22Rv1 (cell line): Measurements from ENCODE around the gene PLAC1.

Experiments
- H3K27ac ChIP-seq: fragments of 450-650 bp; 2 replicates; pipeline ENCODE4 v1.5.1; 2017
- ZFX ChIP-seq: fragments of 450-650 bp; IDR thresholded peaks from 2 replicates; pipeline ENCODE4 v1.6.1; 2017; ENCODE audit warnings: antibody characterized with exemption, borderline replicate concordance
- TF ChIP-seq, protein P1 (sequence below): fragments of 450-650 bp; IDR thresholded peaks from 2 replicates; pipeline ENCODE4 v1.5.1; 2017; ENCODE audit warnings: mild to moderate bottlenecking

The PLAC1 gene

DNA sequence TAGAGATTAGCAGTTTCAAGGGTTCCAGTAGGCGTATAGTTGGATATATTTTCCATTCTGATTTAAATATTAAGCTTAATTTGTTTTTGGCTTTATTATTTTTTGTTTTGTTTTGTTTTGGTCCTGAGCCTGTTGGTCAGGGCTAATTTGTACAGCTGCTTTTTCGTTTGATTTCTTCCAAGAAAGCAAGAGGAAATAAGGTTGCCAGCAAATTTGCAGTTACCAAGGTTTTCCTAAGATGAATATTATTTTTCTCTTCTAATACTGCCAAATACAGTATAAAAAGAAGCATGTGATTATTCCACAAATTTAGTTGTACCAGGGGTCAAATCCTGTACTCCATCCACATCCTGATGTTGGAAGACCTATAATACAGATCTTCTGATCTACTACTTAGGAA is 24.9 kb downstream of the PLAC1 start:
- TF ChIP-seq ZFX = no peak
- TF ChIP-seq, protein P1, sequence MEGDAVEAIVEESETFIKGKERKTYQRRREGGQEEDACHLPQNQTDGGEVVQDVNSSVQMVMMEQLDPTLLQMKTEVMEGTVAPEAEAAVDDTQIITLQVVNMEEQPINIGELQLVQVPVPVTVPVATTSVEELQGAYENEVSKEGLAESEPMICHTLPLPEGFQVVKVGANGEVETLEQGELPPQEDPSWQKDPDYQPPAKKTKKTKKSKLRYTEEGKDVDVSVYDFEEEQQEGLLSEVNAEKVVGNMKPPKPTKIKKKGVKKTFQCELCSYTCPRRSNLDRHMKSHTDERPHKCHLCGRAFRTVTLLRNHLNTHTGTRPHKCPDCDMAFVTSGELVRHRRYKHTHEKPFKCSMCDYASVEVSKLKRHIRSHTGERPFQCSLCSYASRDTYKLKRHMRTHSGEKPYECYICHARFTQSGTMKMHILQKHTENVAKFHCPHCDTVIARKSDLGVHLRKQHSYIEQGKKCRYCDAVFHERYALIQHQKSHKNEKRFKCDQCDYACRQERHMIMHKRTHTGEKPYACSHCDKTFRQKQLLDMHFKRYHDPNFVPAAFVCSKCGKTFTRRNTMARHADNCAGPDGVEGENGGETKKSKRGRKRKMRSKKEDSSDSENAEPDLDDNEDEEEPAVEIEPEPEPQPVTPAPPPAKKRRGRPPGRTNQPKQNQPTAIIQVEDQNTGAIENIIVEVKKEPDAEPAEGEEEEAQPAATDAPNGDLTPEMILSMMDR = no peak
- no peak overlapping the region for H3K27ac ChIP-seq

DNA sequence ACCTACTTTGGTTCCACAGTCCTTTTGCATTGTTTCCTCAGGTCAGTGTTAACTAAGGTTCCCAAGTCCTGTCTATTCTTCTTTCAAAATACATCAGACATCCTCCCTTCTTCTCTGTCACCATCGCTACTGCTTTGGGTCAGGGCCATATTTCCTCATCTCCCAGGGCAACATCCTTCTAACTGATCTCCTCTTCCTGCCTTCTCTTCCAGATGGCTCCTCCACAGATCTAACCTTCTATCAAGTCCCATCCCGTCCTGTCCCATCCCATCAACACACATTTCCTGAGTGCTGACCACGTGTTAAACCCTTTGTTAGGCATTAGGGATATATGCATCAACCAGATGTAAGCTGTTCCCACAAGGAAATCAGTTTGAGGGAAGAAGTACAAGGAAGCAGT is 25.9 kb downstream of the PLAC1 start:
- TF ChIP-seq, protein P1 = no peak
- TF ChIP-seq ZFX = no peak
- H3K27ac ChIP-seq = no peak overlapping the region

DNA sequence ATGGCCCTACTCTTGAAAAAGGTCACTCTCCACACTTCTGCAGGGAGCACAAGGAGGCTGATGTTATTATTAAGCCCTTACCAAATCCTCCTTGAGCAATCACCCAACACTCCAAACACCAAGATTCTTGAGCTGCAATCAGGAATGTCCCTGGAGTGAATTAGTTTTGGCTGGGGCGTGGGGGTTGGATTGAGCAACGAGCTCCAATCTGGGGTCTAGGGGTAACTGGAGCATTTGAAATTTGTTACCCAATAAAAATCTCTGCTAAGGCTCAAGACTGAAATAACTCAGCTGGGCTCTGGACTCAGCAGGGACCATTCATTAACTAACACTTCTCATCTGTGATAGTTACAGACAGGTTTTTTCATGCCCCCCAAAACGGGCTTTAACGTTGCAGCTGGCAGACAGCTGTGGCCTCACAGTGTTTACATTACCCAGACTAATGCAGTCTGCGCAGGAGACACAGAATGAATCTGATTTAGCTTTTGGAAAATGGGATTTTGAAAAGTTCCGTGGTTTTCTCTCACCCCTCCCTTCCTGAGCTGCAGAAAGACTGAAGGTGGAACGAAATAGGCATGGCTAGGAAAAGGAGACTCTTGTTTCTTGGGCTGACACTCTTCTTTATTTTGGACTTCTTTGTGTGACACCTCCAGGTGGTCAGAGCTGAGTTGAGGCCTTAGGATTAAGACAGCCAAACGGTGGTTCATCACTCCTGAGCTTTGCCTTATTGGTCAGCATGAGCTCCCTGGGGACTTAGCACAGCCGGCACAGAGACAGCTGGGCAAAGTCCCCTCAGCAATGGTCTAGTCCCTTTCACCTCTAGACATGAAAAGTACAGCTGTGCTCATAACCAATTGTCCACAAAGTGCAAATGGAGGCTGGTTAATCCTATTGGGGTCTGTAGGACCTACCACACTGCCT is 26.6 kb downstream of the PLAC1 start:
- TF ChIP-seq ZFX = no peak
- TF ChIP-seq, protein P1 = no peak
- H3K27ac ChIP-seq = no peak overlapping the region

DNA sequence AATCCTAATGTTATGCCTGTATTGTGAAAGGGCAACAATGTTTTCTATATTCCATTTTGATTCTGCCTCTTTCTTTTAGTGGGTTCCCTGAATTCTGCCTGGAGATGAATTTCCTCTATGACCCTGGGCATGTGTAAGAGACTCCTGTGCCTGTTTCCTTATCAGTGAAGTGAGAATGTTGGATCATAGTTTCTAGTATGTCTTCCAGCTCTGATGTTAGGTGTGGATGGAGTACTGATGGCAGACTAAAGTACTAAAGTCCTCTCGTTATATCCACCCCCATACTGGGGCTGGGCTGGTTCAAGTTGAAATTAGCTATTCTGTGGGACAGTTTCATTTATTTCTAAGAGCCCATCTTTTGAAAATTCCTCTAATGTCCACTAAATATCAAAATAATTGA is 29.6 kb downstream of the PLAC1 start:
- TF ChIP-seq, protein P1 = no peak
- no peak for TF ChIP-seq ZFX

DNA sequence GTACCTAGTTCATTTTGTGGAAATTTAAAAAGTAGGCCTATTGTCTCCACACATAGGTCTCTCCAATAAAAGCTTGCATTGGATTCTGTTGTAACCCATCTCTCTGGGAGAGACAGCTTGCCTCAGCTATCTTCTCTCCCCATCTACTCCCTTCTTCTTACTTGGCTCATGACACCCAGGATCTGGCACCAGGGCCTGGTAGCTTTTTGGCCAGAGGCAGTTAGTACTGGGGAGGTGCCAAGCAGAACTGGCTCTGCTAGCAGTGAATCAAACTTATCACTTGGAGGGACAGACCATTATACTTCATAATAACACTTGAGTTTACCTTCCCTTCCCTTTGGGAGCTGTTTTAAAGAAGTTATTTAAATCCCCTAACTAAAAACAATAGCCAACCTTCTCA is 31.8 kb downstream of the PLAC1 start:
- no peak overlapping the region for H3K27ac ChIP-seq
- TF ChIP-seq ZFX = no peak
- TF ChIP-seq, protein P1 = no peak

More for the DNA sequence above, 29.6 kb downstream of the PLAC1 start:
- H3K27ac ChIP-seq = no peak overlapping the region

DNA sequence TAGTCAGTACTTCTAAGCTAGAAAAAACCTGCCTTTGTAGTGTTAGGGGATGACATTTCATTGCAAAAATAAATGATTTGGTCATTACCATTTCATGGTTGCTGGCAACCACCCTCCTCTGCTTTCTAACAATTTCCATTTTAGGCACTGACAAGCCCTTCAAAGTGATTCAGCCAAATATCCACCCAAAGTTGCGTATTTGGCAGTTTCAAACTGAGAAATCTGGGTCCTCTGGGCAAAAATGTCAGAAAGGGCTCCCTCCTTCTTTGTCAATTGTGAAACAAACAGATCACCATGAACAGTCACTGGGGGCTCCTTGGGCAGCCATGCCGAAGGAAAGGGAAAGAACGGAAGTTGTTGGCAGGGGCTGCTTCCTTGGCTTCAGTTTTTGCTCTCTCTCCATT is 33.0 kb downstream of the PLAC1 start:
- H3K27ac ChIP-seq = no peak overlapping the region
- TF ChIP-seq, protein P1 = no peak
- no peak for TF ChIP-seq ZFX

DNA sequence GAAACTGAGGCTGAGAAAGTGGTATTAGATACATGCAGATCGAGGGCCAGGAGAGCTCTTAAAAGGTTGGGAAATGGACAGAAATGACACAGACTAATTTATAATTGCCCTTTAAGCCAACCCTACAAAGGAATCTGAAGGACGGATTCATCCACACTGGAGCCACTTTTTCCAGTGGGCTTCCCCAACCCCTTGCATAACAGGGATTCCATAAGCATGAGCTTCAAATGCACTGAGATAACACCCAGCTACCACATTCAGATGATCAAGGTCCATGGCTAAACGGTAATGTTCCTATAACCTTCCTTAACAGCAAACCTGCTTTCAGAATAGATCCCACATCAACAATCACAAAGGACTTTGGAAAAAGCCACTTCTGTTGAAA is 34.2 kb downstream of the PLAC1 start:
- TF ChIP-seq ZFX = no peak
- TF ChIP-seq, protein P1 = no peak

More for the DNA sequence above, 34.2 kb downstream of the PLAC1 start:
- no peak overlapping the region for H3K27ac ChIP-seq
